K562 (cell line): Measurements from ENCODE around the gene PPARG.

Experiments used
- ARID4B ChIP-seq: sonication (generic); formaldehyde crosslinking; IDR thresholded peaks from 2 replicates; pipeline ENCODE4 v1.8.0; 2022; ENCODE audit warnings: mild to moderate bottlenecking, missing genetic modification reagents
- CTCF ChIP-seq, 3 experiments: IDR thresholded peaks in 2 of 3; conservative IDR thresholded peaks in 1 of 3; 2 replicates each; pipeline ENCODE4 v1.5.1; 2011 to 2012; ENCODE audit warnings: low read length in 3 of 3, mild to moderate bottlenecking in 3 of 3, control low read depth in 2 of 3, improper control_type of control experiment in 1 of 3, inconsistent platforms in 1 of 3, low read depth in 1 of 3, mixed read lengths in 1 of 3, moderate library complexity in 1 of 3; ENCODE audit not compliant: insufficient read depth in 2 of 3
- MAFG ChIP-seq: fragments of 450-650 bp; conservative IDR thresholded peaks from 2 replicates; pipeline ENCODE4 v1.6.1; 2016; ENCODE audit warnings: missing genetic modification characterization, missing compliant biosample characterization
- PCBP2 ChIP-seq: fragments of 200-400 bp; formaldehyde crosslinking; IDR thresholded peaks from 2 replicates; pipeline ENCODE4 v1.6.1; 2018; ENCODE audit warnings: low read length, low read depth, mild to moderate bottlenecking, moderate library complexity; ENCODE audit not compliant: poor library complexity, severe bottlenecking
- POLR2A ChIP-seq: fragments of 450-650 bp; conservative IDR thresholded peaks from 2 replicates; pipeline ENCODE4 v1.6.1; 2016
- POLR2G ChIP-seq: fragments of 200-400 bp; formaldehyde crosslinking; IDR thresholded peaks from 2 replicates; pipeline ENCODE4 v1.6.1; 2017; ENCODE audit warnings: low read depth, mild to moderate bottlenecking, antibody characterized with exemption, low read length, moderate library complexity
- PTTG1 ChIP-seq: fragments of 450-650 bp; IDR thresholded peaks from 2 replicates; pipeline ENCODE4 v1.6.1; 2016; ENCODE audit warnings: low read depth, mild to moderate bottlenecking, missing genetic modification characterization, missing compliant biosample characterization
- ZBTB33 ChIP-seq: sonication (generic); formaldehyde crosslinking; IDR thresholded peaks from 2 replicates; pipeline ENCODE4 v1.8.1; 2023; ENCODE audit warnings: mild to moderate bottlenecking, missing genetic modification reagents
- ZNF184 ChIP-seq: sonication (generic); formaldehyde crosslinking; IDR thresholded peaks from 2 replicates; pipeline ENCODE4 v1.5.0; 2020; ENCODE audit warnings: missing genetic modification reagents
- ZNF274 ChIP-seq: IDR thresholded peaks from 2 replicates; pipeline ENCODE4 v1.6.1; 2011; ENCODE audit warnings: low read depth, mild to moderate bottlenecking, low read length, moderate library complexity, borderline replicate concordance
- ZNF75A ChIP-seq: fragments of 450-650 bp; formaldehyde crosslinking; IDR thresholded peaks from 2 replicates; pipeline ENCODE4 v1.4.0; 2020; ENCODE audit warnings: mild to moderate bottlenecking
- TF ChIP-seq, protein P1 (sequence below): sonication (generic); formaldehyde crosslinking; IDR thresholded peaks from 2 replicates; pipeline ENCODE4 v1.8.1; 2023; ENCODE audit warnings: mild to moderate bottlenecking, missing genetic modification reagents

DNA sequence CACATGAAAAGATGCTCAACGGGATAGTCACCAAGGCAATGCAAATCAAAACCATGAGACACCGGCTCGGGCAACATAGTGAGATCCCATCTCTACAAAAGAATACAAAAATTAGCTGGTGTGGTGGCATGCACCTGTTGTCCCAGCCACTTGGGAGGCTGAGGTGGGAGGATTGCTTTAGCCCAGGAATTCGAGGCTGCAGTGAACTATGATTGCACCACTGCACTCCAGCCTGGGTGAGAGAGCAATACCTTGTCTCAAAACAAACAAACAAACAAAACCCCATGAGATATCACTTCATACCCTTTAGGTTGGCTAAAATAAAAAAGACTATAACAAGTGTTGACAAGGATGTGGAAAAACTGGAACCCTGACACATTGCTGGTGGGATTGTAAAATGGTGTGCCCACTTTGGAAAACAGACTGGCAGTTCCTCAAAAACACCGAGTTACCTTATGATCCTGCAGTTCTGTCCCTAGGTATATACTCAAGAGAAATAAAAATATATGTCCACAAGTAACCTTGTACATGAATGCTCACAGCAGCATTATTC, 3.8 kb upstream of the PPARG start:
- TF ChIP-seq PCBP2 (no peak), ZNF184 (no peak), CTCF (IDR thresholded peaks at IDR 0.05 in 2 of 3, conservative IDR thresholded peaks at IDR 0.05 in 1 of 3; ENCODE audit: insufficient read depth in 2 of 3, low read depth in 1 of 3, low read length in 3 of 3) (no peak), ARID4B (CRISPR knock-in tag) (no peak), MAFG (tag) (no peak), POLR2A (no peak), ZNF75A (CRISPR knock-in tag) (no peak), ZNF274 (no peak), PTTG1 (tag) (no peak), POLR2G (no peak), ZBTB33 (no peak)
- TF ChIP-seq, protein P1, sequence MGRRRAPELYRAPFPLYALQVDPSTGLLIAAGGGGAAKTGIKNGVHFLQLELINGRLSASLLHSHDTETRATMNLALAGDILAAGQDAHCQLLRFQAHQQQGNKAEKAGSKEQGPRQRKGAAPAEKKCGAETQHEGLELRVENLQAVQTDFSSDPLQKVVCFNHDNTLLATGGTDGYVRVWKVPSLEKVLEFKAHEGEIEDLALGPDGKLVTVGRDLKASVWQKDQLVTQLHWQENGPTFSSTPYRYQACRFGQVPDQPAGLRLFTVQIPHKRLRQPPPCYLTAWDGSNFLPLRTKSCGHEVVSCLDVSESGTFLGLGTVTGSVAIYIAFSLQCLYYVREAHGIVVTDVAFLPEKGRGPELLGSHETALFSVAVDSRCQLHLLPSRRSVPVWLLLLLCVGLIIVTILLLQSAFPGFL (CRISPR knock-in tag) = no peak
